NCI-H345 treated with DMSO at 0.1 percent for 48 hours (cell line): ENCODE measurements around the gene HTR3A.
A peak's percentile ranks its signal among the peaks of the same experiment; 100 is the strongest.

Source experiments
- DNase-seq: peaks from one replicate; lab custom pipeline; 2025; ENCODE audit not compliant: unreplicated experiment; lab: John Stamatoyannopoulos, UW

Gene HTR3A

DNA sequence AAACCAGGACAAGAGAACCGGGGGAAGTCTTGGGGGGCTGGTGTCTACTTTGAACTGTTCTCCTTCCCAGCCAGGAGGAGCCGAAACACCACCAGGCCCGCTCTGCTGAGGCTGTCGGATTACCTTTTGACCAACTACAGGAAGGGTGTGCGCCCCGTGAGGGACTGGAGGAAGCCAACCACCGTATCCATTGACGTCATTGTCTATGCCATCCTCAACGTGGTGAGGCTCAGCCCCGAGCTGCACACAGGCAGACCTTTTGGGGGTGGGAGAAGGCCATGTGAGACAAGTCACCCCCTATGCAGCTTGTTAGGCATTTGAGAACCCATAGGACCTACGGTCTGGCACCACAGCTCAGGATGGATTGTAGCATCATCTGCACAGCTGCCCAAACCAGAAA is 2.8 kb downstream of the HTR3A start:
- no peak for DNase-seq

DNA sequence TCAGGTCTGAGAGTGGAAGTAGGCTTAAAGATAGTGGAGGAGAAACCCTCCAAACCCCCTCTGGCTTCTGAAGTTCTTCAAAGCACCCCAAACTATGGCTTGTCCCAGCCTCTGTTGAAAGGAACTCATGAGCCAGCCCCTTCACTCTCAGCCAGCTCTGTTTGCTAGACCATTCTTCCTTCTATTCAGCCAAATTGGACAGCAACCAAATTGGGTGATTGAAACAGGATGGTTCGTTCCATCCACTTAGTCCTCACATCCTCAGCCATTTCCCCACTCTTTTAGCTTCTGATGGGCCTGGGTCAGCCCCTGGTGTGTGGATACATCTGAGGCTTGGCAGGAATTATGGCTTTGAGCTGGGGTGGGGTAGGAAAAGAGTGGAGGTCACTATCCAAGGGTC is 4.5 kb downstream of the HTR3A start:
- no peak for DNase-seq

DNA sequence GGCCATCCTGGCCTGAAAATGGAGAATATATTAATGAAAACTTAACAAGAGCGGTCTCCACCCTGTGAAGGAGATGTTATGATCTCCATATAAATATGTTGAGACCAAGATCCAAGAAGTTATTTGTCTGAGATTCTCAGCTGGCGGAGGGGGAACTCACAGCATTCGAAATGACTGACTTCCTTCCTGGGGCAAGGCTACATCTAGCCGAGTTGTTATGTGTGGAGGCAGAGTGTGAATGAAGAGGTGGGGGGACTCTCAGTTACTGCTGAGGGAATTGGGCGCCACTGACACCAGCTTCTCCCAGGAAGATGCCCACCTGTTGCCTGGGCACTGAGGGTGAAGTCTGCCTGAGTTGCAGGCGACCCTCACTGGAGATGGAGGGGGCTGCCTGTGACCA is 5.9 kb downstream of the HTR3A start:
- DNase-seq, result no peak

DNA sequence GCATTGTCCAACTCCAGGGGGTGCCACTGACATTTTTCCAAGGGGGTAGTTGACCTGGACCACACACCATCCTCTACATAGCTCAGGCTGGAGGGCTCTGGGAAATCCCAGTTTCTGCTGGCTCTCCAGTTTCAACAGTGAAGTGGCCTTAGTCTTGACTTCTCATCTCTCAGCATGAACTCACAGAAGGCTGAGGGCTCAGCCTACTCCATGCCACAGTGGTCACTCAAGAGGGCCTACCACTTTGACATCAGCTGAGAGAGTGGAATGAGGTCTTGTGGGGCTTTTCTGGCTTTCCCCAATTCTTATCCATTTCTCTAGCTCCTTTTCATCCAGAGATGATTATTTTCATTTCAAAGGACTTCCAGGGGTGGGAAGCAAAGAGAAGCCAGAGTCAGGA is 7.4 kb downstream of the HTR3A start:
- DNase-seq, result no peak

DNA sequence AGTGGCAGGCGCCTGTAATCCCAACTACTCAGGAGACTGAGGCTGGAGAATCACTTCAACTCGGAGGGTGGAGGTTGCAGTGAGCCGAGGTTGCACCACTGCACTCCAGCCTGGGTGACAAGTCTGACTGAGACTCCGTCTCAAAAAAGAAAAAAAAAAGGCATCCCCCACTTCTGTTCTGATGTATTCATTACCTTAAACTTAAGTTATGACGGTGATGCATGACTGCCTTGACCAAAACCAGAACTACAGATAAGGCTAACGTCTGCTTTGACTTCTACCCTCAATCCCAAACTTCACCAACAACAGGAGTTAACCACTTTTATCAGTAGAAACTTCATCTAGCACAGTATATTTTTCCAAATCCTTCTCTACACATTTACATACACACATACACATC is 9.9 kb downstream of the HTR3A start:
- no peak for DNase-seq

DNA sequence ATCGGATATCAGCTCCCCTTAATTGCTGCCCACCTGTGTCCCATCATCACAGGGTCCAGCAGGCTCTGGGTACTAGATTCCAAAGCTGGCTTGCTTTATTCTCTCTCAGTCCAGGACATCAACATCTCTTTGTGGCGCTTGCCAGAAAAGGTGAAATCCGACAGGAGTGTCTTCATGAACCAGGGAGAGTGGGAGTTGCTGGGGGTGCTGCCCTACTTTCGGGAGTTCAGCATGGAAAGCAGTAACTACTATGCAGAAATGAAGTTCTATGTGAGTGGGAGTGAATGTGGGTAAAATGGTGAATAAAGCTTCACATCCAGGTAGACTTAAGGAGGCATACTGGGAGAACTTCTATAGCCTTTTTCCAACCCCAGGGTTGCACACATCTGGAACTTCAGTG is 11.0 kb downstream of the HTR3A start:
- DNase-seq, result no peak

DNA sequence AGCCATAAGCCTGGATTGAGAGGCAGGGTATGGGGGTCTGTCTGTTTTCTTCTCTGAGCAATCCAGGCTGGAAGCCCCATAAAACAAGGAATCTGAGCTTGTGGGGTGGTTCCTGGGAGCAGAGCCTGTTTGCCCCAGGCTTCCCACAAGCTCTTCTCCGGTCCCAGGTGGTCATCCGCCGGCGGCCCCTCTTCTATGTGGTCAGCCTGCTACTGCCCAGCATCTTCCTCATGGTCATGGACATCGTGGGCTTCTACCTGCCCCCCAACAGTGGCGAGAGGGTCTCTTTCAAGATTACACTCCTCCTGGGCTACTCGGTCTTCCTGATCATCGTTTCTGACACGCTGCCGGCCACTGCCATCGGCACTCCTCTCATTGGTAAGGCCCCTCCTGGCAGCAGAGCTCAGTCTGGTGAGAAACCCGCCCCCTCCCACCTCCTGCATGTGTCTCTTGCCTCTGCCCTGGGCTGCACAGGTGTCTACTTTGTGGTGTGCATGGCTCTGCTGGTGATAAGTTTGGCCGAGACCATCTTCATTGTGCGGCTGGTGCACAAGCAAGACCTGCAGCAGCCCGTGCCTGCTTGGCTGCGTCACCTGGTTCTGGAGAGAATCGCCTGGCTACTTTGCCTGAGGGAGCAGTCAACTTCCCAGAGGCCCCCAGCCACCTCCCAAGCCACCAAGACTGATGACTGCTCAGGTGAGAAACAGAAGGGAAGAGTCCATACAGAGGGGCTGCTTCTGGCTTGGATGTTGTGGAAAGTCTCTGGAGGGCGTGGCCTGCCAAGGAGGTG is 11.6 kb downstream of the HTR3A start:
- DNase-seq, result no peak

DNA sequence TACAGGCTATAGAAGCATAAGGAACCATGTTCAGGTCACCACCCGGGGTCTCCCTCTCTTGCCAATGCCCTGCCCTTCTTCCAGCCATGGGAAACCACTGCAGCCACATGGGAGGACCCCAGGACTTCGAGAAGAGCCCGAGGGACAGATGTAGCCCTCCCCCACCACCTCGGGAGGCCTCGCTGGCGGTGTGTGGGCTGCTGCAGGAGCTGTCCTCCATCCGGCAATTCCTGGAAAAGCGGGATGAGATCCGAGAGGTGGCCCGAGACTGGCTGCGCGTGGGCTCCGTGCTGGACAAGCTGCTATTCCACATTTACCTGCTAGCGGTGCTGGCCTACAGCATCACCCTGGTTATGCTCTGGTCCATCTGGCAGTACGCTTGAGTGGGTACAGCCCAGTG is 14.5 kb downstream of the HTR3A start:
- no peak for DNase-seq

DNA sequence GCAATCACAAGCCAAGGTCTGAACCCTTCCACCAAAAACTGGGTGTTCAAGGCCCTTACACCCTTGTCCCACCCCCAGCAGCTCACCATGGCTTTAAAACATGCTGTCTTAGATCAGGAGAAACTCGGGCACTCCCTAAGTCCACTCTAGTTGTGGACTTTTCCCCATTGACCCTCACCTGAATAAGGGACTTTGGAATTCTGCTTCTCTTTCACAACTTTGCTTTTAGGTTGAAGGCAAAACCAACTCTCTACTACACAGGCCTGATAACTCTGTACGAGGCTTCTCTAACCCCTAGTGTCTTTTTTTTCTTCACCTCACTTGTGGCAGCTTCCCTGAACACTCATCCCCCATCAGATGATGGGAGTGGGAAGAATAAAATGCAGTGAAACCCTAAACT is 15.0 kb downstream of the HTR3A start:
- DNase-seq, result no peak

DNA sequence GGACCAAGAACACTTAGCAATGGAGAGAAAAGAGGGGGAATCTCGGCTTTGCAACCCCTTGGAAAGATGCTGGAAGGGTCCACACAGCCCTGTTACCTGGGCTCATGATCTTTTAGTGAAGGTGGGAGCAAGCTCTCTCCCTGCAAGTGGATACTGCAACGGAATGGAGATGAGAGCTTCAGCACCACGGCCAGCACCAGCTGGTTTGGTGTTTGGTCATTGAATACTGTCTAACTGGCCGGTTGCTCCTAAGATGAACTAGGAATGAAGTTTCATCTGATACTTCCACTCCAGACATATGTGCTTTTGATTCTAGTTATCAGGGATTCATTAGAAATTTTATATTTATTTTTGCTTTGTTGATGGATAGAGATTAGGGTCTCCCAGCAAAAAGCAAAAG is 16.3 kb downstream of the HTR3A start:
- DNase-seq, result no peak

DNA sequence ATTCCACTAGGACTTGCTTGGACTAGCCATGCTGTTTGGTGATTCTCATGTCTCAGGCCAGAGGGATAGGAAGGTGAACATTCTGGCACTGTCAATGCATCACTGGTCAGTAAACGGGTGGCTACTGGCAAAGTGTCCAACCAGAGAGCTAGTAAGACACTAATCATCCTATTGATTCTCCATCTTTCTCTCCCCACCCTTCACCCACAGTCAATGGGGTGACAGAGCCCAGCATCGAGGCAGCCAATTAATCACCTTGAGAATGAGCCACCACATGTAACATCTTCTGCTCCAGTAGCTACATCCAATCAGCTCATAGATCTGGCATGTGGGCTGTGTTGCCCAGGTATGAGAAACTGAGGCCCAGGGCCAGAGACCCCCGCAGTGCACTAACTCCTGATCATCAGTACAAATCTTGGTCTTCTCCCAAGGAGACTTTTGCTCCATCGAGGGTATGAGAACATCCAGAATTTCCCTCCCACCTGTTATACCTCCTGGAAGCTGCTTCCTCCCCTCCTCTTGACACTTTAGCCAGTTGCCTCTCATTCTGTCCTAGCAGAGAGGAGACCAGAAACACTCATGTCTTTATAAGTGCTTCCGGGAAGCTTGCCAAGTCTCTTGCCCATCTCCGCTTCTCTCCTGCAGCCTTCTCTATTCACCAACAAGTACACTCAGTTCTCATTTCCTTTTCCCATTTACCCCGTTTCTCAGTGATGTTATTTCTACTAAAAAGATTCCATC is 17.0 kb downstream of the HTR3A start:
- peak; percentile 42 for DNase-seq

DNA sequence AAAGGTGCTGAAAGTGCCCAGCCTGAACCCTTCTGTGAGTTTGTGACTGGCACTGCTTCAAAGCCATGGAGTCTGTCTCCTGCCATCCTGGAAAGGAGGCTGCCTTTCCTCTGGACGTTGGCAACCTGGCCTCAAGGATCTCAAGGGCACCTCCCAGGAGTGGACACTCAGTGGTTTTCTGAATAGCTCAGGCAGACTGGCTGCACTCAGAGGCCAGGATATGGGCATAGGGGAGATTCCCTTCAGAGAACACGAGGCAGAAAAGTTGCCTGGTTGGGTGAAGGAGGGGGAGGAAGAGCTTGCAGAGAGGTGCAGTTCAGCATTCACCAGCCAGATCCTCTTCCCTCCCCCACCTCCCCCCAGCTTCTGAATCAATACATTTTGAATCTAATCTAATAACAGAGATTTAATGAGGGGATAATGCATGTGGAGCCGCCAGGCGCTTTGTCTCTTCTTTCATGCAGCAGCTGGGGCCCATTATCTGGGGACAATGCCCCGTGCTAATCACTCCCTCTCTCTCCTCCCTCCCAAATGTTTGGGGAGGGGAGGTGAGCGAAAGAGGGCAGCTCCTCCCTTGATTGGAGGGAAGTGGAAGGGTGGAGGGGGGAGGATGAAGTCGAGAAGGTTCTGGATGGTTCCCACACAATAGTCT is 17.7 kb downstream of the HTR3A start:
- DNase-seq, result no peak

DNA sequence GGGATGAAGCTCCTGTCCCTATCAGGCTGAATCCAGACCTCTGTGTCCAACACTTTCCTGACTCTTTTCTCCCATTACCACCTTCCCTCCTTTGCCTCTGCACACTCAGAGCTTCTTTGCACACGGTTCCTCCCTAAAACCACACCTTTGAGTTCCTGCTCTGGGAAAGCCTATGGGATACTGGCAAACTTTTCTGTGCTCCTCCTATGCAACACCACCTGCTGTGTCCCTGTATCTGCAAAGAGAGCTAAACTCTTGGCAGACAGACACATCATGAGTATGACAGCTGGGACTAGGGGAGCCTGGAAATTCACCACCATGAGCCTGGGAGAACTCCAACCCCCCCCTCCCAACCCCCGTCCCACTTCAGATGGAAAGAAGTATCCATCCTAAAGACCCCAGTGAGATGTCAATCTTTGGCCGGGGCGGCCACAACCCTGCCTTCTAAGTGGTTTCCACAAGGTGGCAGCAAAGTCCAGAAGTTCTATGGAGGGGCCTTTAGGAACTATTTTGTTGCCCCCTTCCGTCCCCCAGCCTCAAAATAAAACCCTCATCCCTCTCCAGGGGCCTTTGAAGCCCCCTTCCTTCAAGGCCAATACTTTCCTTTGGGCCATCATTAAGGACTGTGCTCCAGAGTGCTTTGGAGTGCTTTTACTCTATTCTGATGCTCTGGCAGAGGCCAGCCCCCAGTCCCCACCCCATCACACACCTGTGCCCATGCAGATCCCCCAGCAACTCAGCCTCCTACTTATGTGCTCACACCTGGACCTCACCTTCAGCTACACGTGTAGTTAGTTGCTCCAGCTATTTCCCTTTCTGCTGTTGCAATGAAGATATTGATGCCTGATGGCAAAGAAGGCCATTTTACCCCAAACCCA is 19.4 kb downstream of the HTR3A start:
- no peak for DNase-seq

DNA sequence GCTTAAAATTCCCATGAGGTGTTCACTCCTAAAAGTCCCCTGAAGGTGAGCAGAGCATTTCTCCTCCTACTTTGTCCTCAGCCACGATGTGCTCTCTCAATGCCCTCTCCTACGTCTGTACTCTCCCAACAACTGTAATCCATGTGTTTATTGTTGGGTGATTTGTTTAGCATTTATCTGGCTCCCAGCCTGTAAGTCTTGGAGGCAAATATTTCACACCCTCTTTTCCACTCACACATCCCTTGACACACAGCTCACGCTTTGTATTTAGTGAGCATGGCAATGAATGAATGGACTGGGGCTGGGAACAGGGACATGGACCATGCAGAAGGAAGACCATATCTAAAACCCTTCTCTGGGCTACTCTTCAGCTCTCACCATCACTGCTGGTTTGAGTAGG is 22.6 kb downstream of the HTR3A start:
- DNase-seq, result no peak

DNA sequence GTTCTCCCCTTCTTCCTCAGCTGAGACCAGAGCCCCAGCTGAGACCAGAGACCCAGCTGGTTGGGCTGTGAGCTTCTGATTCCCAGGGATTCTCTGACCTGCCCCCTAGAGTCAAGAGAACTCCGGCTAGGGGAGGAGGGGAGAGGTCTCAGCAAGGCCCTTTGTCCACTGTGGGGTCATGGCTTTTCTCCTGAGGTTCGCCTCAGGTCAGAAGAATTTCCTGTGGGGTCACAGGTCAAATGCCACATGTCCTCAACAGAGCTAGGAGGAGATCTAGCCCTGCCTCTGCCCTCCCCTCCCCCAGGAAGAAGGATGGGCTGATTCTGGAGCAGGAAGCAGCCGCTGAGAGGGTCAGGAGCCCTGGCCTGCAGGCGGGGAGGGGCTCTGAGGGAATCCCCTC is 23.7 kb downstream of the HTR3A start:
- DNase-seq, result no peak

DNA sequence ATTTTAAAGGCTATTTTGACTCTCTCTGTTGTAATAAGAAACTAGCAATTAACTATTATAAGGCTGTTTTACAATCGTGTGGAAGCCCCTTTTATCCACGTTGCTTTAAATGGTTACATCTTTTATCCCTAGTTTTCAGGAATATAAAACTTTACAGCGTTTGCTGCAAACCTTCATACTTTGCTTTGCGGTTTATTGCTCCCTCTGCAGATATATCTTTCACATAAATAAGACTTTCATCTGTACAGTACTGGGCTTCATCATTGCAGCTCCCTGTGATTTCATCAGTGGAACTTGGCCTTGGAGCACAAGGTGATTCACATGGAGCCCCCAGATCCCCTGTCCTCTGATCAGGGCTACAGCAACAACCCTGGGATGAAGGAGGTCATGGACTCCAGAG is 25.6 kb downstream of the HTR3A start:
- no peak for DNase-seq

DNA sequence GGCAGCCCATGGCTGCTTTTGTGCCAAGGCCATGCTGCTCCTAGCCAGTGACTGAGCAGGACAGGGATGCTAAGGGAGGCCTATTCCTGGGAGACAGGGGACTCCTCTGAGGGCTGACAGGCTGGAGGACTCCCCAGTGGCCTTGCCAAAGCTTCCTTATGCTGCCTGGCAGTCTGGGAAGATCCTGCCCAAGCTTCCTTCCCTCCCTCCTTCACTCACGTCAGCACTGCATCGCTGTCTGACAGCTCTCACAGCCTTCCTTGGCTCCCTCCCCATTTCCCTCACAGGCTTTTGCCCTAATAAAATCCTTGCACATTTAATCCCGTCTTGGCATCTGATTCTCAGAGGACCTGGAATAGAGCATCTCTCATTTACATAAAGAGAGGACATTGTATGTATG is 26.5 kb downstream of the HTR3A start:
- no peak for DNase-seq

DNA sequence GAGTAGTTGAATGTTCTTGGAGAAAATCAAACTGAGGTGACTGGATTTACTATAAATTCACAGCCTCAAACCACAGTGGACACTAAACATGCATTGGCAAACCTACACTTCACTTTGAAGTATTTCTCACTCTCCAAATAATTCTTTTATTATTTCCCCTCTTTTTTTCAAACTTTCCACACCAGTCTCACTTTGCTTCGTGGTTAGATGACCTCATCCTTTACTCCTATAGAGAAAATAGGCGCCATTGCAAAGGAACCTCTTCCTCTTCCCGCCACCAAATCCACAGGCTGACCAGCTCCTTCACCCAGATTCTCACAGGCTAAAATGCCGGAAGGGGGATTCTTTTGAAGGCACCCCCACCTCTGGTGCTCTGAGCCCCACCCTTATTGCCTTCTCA is 33.4 kb downstream of the HTR3A start:
- DNase-seq, result no peak

DNA sequence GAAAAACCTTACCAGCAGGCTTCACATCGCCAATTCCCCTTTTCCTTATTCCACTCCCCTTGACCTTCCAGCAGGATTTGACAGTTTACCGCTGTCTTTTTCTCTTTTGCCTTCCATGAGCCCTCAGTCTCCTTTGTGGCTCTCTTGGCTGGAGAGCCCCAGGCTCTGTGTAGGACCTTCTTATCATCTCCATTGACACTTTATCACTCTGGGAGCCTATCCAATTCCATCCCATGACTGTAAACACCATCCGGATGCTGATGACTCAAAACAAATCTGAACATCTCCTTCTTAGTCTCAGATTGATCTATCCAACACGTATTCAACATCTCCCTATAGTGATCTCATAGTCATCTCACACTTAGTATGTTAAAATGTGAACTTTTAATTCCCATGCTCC is 36.0 kb downstream of the HTR3A start:
- DNase-seq, result no peak

DNA sequence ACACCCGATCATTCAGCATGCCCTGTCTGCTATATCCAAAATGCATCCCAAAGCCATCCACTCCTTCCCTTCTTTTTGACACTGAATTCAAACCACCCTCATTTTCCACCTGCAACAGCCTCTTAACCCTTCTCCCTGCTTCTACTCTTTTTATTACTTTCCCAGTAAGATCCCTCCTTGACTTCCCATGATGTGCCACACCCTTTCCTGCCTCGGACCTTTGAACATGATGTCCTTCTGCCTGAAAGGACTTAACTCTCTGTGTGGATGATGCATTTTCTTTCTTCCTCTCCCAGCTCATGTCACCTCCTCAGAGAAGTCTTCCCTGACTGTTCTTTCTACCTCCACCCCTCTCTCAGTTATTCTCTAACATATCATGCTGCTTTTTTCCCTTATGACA is 36.5 kb downstream of the HTR3A start:
- DNase-seq, result no peak

DNA sequence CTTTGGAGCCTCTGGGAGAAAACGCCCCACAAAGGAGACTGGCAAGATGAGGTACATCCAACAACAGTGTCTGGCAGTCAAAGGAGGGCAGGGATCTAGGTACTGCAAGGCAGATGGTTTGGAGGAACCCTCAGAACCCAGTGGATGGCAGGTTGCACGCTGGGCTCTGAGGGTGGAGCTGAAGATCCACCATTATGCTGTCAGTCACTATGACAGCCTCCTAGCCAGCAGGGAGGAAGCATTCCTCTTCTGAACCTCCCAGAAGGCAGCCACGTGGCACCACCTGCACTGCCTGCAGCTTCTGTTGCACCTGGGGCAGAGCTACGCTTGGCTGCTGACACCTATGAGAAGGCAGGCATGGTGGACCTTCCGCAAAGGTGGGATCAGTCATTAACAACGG is 40.2 kb downstream of the HTR3A start:
- no peak for DNase-seq
